PFSK-1 (cell line): ENCODE results near the gene SCN2B.

Source experiments
- FOXP2 ChIP-seq: optimal IDR thresholded peaks from 2 replicates; pipeline ENCODE3; 2011; ENCODE audit warnings: borderline replicate concordance, control low read depth, inconsistent platforms; ENCODE audit not compliant: insufficient read depth; ENCODE audit errors: extremely low read length, extremely low read depth
- POLR2AphosphoS5 ChIP-seq: IDR thresholded peaks from 2 replicates; pipeline ENCODE4 v1.6.1; 2012; ENCODE audit warnings: low read depth, mild to moderate bottlenecking, control low read depth, low read length, moderate library complexity
- SIN3A ChIP-seq: IDR thresholded peaks from 2 replicates; pipeline ENCODE4 v1.6.1; 2012; ENCODE audit warnings: mild to moderate bottlenecking, low read length, moderate library complexity, borderline replicate concordance; ENCODE audit not compliant: insufficient read depth
- TAF1 ChIP-seq: IDR thresholded peaks from 2 replicates; pipeline ENCODE4 v1.6.1; 2012; ENCODE audit warnings: low read length, control low read depth, borderline replicate concordance; ENCODE audit not compliant: insufficient read depth
- TF ChIP-seq, protein P1 (sequence below), 2 experiments: IDR thresholded peaks; 2 replicates each; pipeline versions ENCODE4 v1.6.1 to v1.8.0; 2011 to 2012; ENCODE audit warnings: low read depth in 2 of 2, low read length in 2 of 2, control low read depth in 1 of 2, inconsistent platforms in 1 of 2, mild to moderate bottlenecking in 1 of 2, moderate library complexity in 1 of 2; ENCODE audit not compliant: insufficient read depth in 1 of 2

Gene SCN2B

DNA sequence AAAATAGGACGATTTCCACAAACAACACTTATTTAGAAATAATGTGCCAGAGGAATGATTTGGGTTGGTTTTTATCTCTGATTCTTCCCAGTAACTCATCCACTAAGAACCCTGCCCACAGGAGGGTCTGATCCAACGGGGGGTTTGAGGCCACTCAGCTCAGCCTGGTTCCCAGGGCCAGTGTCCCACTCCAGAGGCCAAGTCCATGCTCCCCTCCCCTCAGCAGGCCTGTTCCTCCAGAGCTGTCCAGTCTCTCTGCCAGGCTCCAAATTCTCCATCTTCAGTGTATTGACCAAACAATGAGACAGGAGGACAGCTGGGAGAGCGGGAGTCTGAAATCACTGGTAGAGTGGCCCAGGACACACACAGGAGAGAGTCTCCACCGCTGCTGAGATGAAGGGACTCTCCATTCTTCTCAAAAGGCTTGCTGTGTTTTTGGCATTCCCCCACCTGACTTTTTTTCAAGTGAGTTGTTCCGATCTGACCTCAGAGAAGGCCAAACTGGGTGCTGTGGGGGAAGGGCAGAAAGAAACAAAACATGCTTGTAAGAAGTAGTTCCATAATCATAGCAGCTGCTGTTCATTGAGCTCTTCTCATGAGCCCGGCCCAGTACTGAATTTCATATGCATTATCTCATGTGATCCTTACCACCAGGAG lies 17.6 kb upstream of the SCN2B start:
- TF ChIP-seq, protein P1, sequence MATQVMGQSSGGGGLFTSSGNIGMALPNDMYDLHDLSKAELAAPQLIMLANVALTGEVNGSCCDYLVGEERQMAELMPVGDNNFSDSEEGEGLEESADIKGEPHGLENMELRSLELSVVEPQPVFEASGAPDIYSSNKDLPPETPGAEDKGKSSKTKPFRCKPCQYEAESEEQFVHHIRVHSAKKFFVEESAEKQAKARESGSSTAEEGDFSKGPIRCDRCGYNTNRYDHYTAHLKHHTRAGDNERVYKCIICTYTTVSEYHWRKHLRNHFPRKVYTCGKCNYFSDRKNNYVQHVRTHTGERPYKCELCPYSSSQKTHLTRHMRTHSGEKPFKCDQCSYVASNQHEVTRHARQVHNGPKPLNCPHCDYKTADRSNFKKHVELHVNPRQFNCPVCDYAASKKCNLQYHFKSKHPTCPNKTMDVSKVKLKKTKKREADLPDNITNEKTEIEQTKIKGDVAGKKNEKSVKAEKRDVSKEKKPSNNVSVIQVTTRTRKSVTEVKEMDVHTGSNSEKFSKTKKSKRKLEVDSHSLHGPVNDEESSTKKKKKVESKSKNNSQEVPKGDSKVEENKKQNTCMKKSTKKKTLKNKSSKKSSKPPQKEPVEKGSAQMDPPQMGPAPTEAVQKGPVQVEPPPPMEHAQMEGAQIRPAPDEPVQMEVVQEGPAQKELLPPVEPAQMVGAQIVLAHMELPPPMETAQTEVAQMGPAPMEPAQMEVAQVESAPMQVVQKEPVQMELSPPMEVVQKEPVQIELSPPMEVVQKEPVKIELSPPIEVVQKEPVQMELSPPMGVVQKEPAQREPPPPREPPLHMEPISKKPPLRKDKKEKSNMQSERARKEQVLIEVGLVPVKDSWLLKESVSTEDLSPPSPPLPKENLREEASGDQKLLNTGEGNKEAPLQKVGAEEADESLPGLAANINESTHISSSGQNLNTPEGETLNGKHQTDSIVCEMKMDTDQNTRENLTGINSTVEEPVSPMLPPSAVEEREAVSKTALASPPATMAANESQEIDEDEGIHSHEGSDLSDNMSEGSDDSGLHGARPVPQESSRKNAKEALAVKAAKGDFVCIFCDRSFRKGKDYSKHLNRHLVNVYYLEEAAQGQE (IDR thresholded peaks at IDR 0.05; ENCODE audit: insufficient read depth in 1 of 2, low read depth in 2 of 2, low read length in 2 of 2) = no peak
- TF ChIP-seq POLR2AphosphoS5 (no peak), SIN3A (no peak), FOXP2 (no peak), TAF1 (no peak)

DNA sequence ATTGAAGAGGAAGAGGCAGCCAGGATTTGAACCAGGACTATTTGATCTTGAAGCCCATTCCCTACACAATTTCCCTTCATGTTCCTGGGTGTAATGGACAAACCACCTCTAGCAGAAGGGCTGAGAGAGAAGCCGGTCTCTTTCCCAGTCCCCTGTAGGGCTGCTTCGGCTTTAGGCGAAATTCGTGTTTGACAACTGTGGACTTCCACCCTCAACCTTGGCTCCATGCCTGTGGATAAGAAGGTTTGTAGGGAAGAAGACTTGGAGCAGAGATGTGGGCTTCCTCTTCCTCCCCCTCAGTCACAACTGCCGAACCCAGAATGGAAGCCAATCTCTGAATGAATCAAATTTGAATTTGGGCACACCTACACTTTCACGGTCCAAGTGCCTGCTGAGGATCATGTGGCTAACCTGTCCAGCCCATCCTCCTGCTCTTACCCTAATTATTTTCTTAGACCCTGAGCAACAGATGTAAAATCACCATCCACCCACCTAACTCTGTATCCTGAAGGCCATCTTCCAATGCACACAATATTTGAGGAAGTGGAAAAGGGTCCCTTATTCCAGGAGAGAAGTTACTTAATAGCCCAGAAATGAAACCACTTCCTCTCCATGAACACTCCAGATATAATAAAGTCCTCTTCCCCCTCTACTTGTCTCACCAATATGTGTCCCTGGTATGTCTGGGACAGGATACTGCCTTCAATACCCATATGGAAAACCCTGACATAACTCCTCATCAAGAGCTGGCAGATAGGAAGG lies 10.1 kb upstream of the SCN2B start:
- no peak for TF ChIP-seq TAF1
- TF ChIP-seq SIN3A = no peak
- TF ChIP-seq FOXP2 = no peak
- TF ChIP-seq, protein P1 (IDR thresholded peaks at IDR 0.05; ENCODE audit: insufficient read depth in 1 of 2, low read depth in 2 of 2, low read length in 2 of 2) = no peak
- TF ChIP-seq POLR2AphosphoS5 = no peak

GRCh38 chr11:118184784-118185579 lies 8.5 kb upstream of the SCN2B start:
- TF ChIP-seq FOXP2 (no peak), SIN3A (no peak), TAF1 (no peak), POLR2AphosphoS5 (no peak)
- TF ChIP-seq, protein P1 (IDR thresholded peaks at IDR 0.05; ENCODE audit: insufficient read depth in 1 of 2, low read depth in 2 of 2, low read length in 2 of 2) = no peak

DNA sequence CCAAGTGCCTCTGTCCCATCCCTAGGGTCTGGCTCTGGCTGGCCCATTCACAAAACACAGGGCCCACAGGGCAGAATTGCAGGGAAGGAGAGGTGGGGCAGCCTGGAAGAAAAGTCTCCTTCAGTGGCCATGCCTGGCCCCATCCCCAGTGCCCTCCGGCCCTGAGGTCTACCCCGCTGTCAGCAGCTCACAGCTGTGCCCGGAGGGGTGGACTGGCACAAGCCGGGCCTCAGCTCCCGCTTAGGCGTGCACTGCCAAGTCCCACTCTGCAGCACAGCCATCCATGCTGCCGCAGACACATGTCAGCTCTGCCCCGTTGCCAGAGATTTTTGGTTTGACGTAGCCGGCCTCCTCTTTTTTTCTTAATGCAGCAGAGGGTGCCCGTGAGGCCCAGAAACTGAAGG lies 3.9 kb upstream of the SCN2B start:
- TF ChIP-seq FOXP2 (no peak), SIN3A (no peak), TAF1 (no peak), POLR2AphosphoS5 (no peak)
- TF ChIP-seq, protein P1 (IDR thresholded peaks at IDR 0.05; ENCODE audit: insufficient read depth in 1 of 2, low read depth in 2 of 2, low read length in 2 of 2) = no peak
